ENCODE measurements around the gene HLA-DQA1. TPM values are rescaled to one million over a fixed set of nuclear protein-coding genes. Genes with fewer than 3 reads are reported as not detected.
"Not testable (repeated sequence)": the region's sequence is repeated elsewhere in the genome, so short reads cannot be mapped to it uniquely, and the experiment has no call there.

Gene HLA-DQA1
- total and polyA plus RNA-seq, 9 of the 15 experiments (the other 6 are each of a cell fraction or from before 2014, with no cell fraction given), result 0.04 to 0.49 TPM; not detected in 7

- in situ Hi-C loops (cut with MboI); CTCF ChIA-PET (ENCODE audit: low intra/inter-chr PET ratio); H3K4me2 ChIP-seq (ENCODE audit: insufficient read depth, low read length); POLR2A ChIA-PET; H3K9me3 ChIP-seq (replicated peaks; ENCODE audit: control insufficient read depth, insufficient read depth, low read depth, low read length); H4K20me1 ChIP-seq (replicated peaks; ENCODE audit: control insufficient read depth, insufficient read depth, low read length); H2AFZ ChIP-seq (ENCODE audit: low read depth, low read length); BruUV-seq (replicated peaks); H3K4me3 ChIP-seq; H3K4me1 ChIP-seq (replicated peaks in 1 of 2; ENCODE audit: control insufficient read depth in 2 of 2, insufficient read depth in 2 of 2, low read length in 2 of 2); H3K9ac ChIP-seq (ENCODE audit: insufficient read depth in 1 of 2, low read depth in 2 of 2, low read length in 2 of 2); DNase-seq (ENCODE audit: extremely low read depth in 1 of 4, low spot score in 3 of 4); H3K79me2 ChIP-seq (ENCODE audit: control insufficient read depth, insufficient read depth, low read length); intact Hi-C loops (cut with micrococcal nuclease); H3K9me1 ChIP-seq (ENCODE audit: control insufficient read depth, insufficient read depth, low read length); H3K36me3 ChIP-seq (ENCODE audit: control insufficient read depth, insufficient read depth, low read length); FAIRE-seq; ATAC-seq; H3K27me3 ChIP-seq (ENCODE audit: control insufficient read depth in 2 of 2, insufficient read depth in 2 of 2, low read length in 2 of 2); H3K27ac ChIP-seq (ENCODE audit: extremely low read depth, low read depth, low read length): not testable (repeated sequence)
- WGBS (ENCODE audit: insufficient coverage, low coverage, missing lambda C conversion rate), result 0% methylated on average over 2 of the region's 2 CpGs
These were observed 4.8 kb downstream of the HLA-DQA1 start for GRCh38 chr6:32641785-32642719.

GRCh38 chr6:32642720-32643106, 5.5 kb downstream of the HLA-DQA1 start:
- Histone ChIP-seq H3K9me3 (replicated peaks; ENCODE audit: control insufficient read depth, insufficient read depth, low read depth, low read length) (no peaks in the 10 kb centered on the region), H3K27ac (ENCODE audit: extremely low read depth, low read depth, low read length) (no peak overlapping the region), H2AFZ (ENCODE audit: low read depth, low read length) (no peak overlapping the region), H4K20me1 (replicated peaks; ENCODE audit: control insufficient read depth, insufficient read depth, low read length) (no peaks in the 10 kb centered on the region), H3K27me3 (ENCODE audit: control insufficient read depth in 2 of 2, insufficient read depth in 2 of 2, low read length in 2 of 2) (no peaks in the 10 kb centered on the region), H3K9ac (ENCODE audit: insufficient read depth in 1 of 2, low read depth in 2 of 2, low read length in 2 of 2) (no peak overlapping the region), H3K36me3 (ENCODE audit: control insufficient read depth, insufficient read depth, low read length) (no peaks in the 10 kb centered on the region), H3K9me1 (ENCODE audit: control insufficient read depth, insufficient read depth, low read length) (no peaks in the 10 kb centered on the region), H3K4me2 (ENCODE audit: insufficient read depth, low read length) (no peak overlapping the region), H3K4me3 (no peak overlapping the region), H3K4me1 (replicated peaks in 1 of 2; ENCODE audit: control insufficient read depth in 2 of 2, insufficient read depth in 2 of 2, low read length in 2 of 2) (no peaks in the 10 kb centered on the region), H3K79me2 (ENCODE audit: control insufficient read depth, insufficient read depth, low read length) (no peaks in the 10 kb centered on the region)
- intact Hi-C loops (cut with micrococcal nuclease), result no loop called here
- DNase-seq (ENCODE audit: extremely low read depth in 1 of 4, low spot score in 3 of 4) (no peak), ATAC-seq (no peak), FAIRE-seq (no peak)
- TF ChIP-seq CREBBP (IDR thresholded peaks at IDR 0.05; ENCODE audit: low read depth, low read length), result no peak
- no peak for TF ChIP-seq LCOR (CRISPR knock-in tag; IDR thresholded peaks at IDR 0.05)
- TF ChIP-seq NCOA1 (IDR thresholded peaks at IDR 0.05; ENCODE audit: low read depth), result no peak
- TF ChIP-seq ATF2 (CRISPR knock-in tag; IDR thresholded peaks at IDR 0.05), result no peak
- TF ChIP-seq GTF2B (IDR thresholded peaks at IDR 0.05; ENCODE audit: extremely low read depth, insufficient read length), result no peak
- TF ChIP-seq MCM3 (IDR thresholded peaks at IDR 0.05), result no peak
- no peak for TF ChIP-seq TCF7 (IDR thresholded peaks at IDR 0.05; ENCODE audit: borderline replicate concordance)
- no peak for TF ChIP-seq SMARCA4 (IDR thresholded peaks at IDR 0.05)
- TF ChIP-seq HOMEZ (CRISPR knock-in tag; IDR thresholded peaks at IDR 0.05), result no peak
- no peak for TF ChIP-seq FOXJ3 (CRISPR knock-in tag; IDR thresholded peaks at IDR 0.05)
- POLR2A ChIA-PET, result no interaction called here
- CTCF ChIA-PET (ENCODE audit: low intra/inter-chr PET ratio), result no interaction called here
- BruUV-seq (replicated peaks), result no TSS peak
- 0% methylated on average over 1 of the region's 6 CpGs for WGBS (ENCODE audit: insufficient coverage, low coverage, missing lambda C conversion rate)
- in situ Hi-C loops (cut with MboI), result no loop called here
